ENCODE results near the gene LRPAP1.

DNA sequence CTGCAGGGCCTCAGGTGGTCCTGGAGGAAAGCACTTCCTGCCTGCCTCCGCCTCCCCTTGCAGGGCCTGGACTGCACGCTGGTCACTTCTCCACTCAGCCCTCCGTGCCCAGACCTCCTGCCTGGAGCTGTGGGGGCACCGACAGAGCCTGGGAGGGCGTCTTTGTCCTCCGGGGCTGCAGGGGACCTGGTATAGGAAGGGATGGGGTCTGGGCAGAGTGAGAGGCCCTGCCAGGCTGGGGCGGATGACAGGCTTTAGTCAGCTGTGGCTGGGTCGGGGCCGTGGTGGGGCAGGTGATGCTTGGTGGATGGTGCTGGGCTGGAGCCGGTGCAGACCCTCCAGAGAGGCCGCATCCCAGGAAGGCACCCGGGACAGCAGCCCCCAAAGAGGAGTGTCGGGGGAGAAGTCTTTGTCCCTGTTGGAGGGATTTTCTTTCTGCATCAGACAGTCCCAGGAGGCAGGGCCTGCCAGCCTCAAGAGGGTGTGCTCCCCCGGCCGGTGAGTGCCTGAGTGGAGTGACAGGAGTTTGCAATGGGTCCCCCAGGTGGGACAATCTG, 67.8 kb downstream of the LRPAP1 start:
- TF ChIP-seq, protein P1, sequence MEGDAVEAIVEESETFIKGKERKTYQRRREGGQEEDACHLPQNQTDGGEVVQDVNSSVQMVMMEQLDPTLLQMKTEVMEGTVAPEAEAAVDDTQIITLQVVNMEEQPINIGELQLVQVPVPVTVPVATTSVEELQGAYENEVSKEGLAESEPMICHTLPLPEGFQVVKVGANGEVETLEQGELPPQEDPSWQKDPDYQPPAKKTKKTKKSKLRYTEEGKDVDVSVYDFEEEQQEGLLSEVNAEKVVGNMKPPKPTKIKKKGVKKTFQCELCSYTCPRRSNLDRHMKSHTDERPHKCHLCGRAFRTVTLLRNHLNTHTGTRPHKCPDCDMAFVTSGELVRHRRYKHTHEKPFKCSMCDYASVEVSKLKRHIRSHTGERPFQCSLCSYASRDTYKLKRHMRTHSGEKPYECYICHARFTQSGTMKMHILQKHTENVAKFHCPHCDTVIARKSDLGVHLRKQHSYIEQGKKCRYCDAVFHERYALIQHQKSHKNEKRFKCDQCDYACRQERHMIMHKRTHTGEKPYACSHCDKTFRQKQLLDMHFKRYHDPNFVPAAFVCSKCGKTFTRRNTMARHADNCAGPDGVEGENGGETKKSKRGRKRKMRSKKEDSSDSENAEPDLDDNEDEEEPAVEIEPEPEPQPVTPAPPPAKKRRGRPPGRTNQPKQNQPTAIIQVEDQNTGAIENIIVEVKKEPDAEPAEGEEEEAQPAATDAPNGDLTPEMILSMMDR (IDR thresholded peaks at IDR 0.05): no peak
- no peak for TF ChIP-seq POLR2A (IDR thresholded peaks at IDR 0.05)
